ENCODE measurements around the gene SLAMF1.
"Not testable (repeated sequence)": the region's sequence is repeated elsewhere in the genome, so short reads cannot be mapped to it uniquely, and the experiment has no call there.

The SLAMF1 gene

GRCh38 chr1:160657250-160657781, 10.5 kb upstream of the SLAMF1 start:
- H3K4me3 ChIP-seq (replicated peaks in 1 of 2; ENCODE audit: low read depth in 2 of 2, low read length in 2 of 2), result no peak overlapping the region
- DNase-seq (ENCODE audit: low read depth in 2 of 2), result peak; percentile 16 to 53
- TF ChIP-seq CTCF (IDR thresholded peaks at IDR 0.05; ENCODE audit: low read depth, low read length), result no peak

- no peak for TF ChIP-seq CTCF (IDR thresholded peaks at IDR 0.05; ENCODE audit: low read depth, low read length)
- H3K4me3 ChIP-seq (replicated peaks in 1 of 2; ENCODE audit: low read depth in 2 of 2, low read length in 2 of 2), result no peak overlapping the region
- DNase-seq (ENCODE audit: low read depth in 2 of 2), result no peak
Measured at GRCh38 chr1:160656737-160657136, 9.9 kb upstream of the SLAMF1 start.

- TF ChIP-seq CTCF (IDR thresholded peaks at IDR 0.05; ENCODE audit: low read depth, low read length), result no peak
- DNase-seq (ENCODE audit: low read depth in 2 of 2), result no peak
- no peak overlapping the region for H3K4me3 ChIP-seq (replicated peaks in 1 of 2; ENCODE audit: low read depth in 2 of 2, low read length in 2 of 2)
Measured at GRCh38 chr1:160653620-160654016, 6.8 kb upstream of the SLAMF1 start.

- TF ChIP-seq CTCF (IDR thresholded peaks at IDR 0.05; ENCODE audit: low read depth, low read length), result no peak
- H3K4me3 ChIP-seq (replicated peaks in 1 of 2; ENCODE audit: low read depth in 2 of 2, low read length in 2 of 2), result no peak overlapping the region
- DNase-seq (ENCODE audit: low read depth in 2 of 2), result no peak
Measured at GRCh38 chr1:160652924-160653619, 6.2 kb upstream of the SLAMF1 start.

GRCh38 chr1:160652065-160652641, 5.3 kb upstream of the SLAMF1 start:
- H3K4me3 ChIP-seq (replicated peaks in 1 of 2; ENCODE audit: low read depth in 2 of 2, low read length in 2 of 2); DNase-seq (ENCODE audit: low read depth in 2 of 2): not testable (repeated sequence)

GRCh38 chr1:160651433-160652064, 4.7 kb upstream of the SLAMF1 start:
- H3K4me3 ChIP-seq (replicated peaks in 1 of 2; ENCODE audit: low read depth in 2 of 2, low read length in 2 of 2), result no peak overlapping the region

More at GRCh38 chr1:160651433-160652064, 4.7 kb upstream of the SLAMF1 start:
- DNase-seq (ENCODE audit: low read depth in 2 of 2), result no peak
- TF ChIP-seq CTCF (IDR thresholded peaks at IDR 0.05; ENCODE audit: low read depth, low read length), result no peak

Measured in cardiac fibroblast (primary cell).